Lower lobe of right lung (tissue), 2 donors: ENCODE measurements around the gene SPATA7. TPM values are rescaled to one million over a fixed set of nuclear protein-coding genes. Genes with fewer than 3 reads are reported as not detected.
"Not testable (repeated sequence)": the region's sequence is repeated elsewhere in the genome, so short reads cannot be mapped to it uniquely, and the experiment has no call there.

Experiments
- ATAC-seq, 2 donors: fragments of 200-7000 bp; cut with Tn5 transposase; one replicate each; pipeline ENCODE4 v1.9.1; 2020 to 2022; ENCODE audit warnings: mild to moderate bottlenecking in 2 of 2, moderate library complexity in 2 of 2
- DNase-seq: peaks from one replicate; pipeline ENCODE4 v3.0.0-alpha.2; 2020
- H3K27ac ChIP-seq: fragments of 200-600 bp; one replicate; pipeline ENCODE4 v1.8.0; 2022
- H3K27me3 ChIP-seq: fragments of 200-600 bp; one replicate; pipeline ENCODE4 v1.8.0; 2022; ENCODE audit warnings: low read depth
- H3K36me3 ChIP-seq: fragments of 200-600 bp; one replicate; pipeline ENCODE4 v1.8.0; 2022; ENCODE audit warnings: mild to moderate bottlenecking
- H3K4me1 ChIP-seq: fragments of 200-600 bp; one replicate; pipeline ENCODE4 v1.8.0; 2022
- H3K4me3 ChIP-seq: fragments of 200-600 bp; one replicate; pipeline ENCODE4 v1.8.0; 2022; ENCODE audit warnings: mild to moderate bottlenecking
- H3K9me3 ChIP-seq: fragments of 200-600 bp; one replicate; pipeline ENCODE4 v1.8.0; 2022
- CTCF ChIP-seq: fragments of 200-600 bp; IDR thresholded peaks from one replicate; pipeline ENCODE4 v1.8.0; 2022; ENCODE audit warnings: antibody characterized with exemption, mild to moderate bottlenecking
- intact Hi-C: fragments of 100-400 bp; cut with DNase I; formaldehyde crosslinking; loops from one replicate; pipeline ENCODE4 v1.11.0; 2022
- total RNA-seq: library from RNA; stranded (reverse); fragmentation: NEBNext Ultra II Directional; extraction: Animal tissue kit (Norgen Biotek cat#: 25700); gene quantifications from one replicate; pipeline ENCODE4 v1.2.1, GENCODE V29; 2021
- donor health status: DM: no; HTN: yes; CAD: no; lungs with severe emphysema.

SPATA7 gene
- total RNA-seq, 1 donor from 2014 or later: 12.4 TPM

DNA sequence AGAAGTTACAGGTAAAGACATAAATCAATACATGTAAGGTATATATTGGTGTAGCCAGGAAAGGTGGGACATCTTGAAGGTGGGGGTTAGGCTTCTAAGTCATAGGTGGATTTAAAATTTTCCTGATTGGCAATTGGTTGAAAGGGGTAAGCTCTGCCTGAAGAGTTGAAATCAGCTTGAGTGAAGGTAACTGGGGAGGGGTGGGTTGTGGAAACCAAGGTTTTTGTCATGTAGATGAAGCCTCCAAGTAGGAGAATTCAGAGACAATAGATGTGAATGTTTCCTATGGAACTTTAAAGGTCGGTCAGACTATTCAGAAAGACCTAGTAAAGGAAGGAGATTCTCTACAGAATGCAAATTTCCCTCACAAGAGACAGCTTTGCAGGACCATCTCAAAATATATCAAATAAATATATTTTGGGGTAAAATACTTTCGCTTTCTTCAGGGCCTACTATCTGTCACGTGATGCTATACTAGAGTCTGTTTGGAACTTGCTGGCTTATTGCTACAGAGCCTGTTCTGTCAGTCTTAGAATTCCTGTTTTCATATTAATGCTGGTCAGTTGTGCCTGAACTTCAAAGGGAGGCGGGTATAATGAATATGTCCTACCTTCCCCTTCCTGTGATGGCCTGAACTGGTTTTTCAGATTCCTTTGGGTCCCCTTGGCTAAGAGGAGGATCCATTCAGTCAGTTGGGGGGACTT lies 20.6 kb upstream of the SPATA7 start:
- H3K27me3 ChIP-seq: no peaks in the 10 kb centered on the region
- H3K4me1 ChIP-seq: no peaks in the 10 kb centered on the region
- H3K27ac ChIP-seq: no peak overlapping the region
- ATAC-seq (no peak), DNase-seq (no peak)
- TF ChIP-seq CTCF: no peak
- H3K4me3 ChIP-seq: no peak overlapping the region
- no peaks in the 10 kb centered on the region for H3K36me3 ChIP-seq
- H3K9me3 ChIP-seq: no peaks in the 10 kb centered on the region
- intact Hi-C loops: no loop called here

GRCh38 chr14:88369496-88369895 lies 16.0 kb upstream of the SPATA7 start:
- Histone ChIP-seq H3K9me3 (no peaks in the 10 kb centered on the region), H3K36me3 (no peaks in the 10 kb centered on the region), H3K4me1 (no peaks in the 10 kb centered on the region), H3K4me3 (no peak overlapping the region), H3K27me3 (no peaks in the 10 kb centered on the region), H3K27ac (no peak overlapping the region)
- ATAC-seq (no peak), DNase-seq (no peak)
- intact Hi-C loops: no loop called here
- TF ChIP-seq CTCF: no peak

- no peak for ATAC-seq
- Histone ChIP-seq H3K4me3 (no peak overlapping the region), H3K4me1 (peaks cover 4% of the 10 kb centered on the region), H3K27ac (no peak overlapping the region), H3K9me3 (peaks cover 6% of the 10 kb centered on the region), H3K36me3 (no peaks in the 10 kb centered on the region), H3K27me3 (no peaks in the 10 kb centered on the region)
- no peak for TF ChIP-seq CTCF
- intact Hi-C loops: no loop called here
- DNase-seq: no peak
These were observed 5.6 kb upstream of the SPATA7 start for GRCh38 chr14:88379706-88380343.

- DNase-seq (no peak), ATAC-seq (no peak)
- intact Hi-C loops: no loop called here
- no peaks in the 10 kb centered on the region for H3K36me3 ChIP-seq
- H3K9me3 ChIP-seq: peaks cover 2% of the 10 kb centered on the region
- H3K4me3 ChIP-seq: no peak overlapping the region
- no peak overlapping the region for H3K27ac ChIP-seq
- no peaks in the 10 kb centered on the region for H3K27me3 ChIP-seq
- peaks cover 4% of the 10 kb centered on the region for H3K4me1 ChIP-seq
- TF ChIP-seq CTCF: no peak
These were observed 5.1 kb upstream of the SPATA7 start for GRCh38 chr14:88380405-88380804.

- ATAC-seq, H3K4me3 ChIP-seq, H3K36me3 ChIP-seq, H3K9me3 ChIP-seq, DNase-seq, H3K27ac ChIP-seq, intact Hi-C loops, H3K27me3 ChIP-seq: not testable (repeated sequence)
- peaks cover 12% of the 10 kb centered on the region for H3K4me1 ChIP-seq
These were observed 3.8 kb upstream of the SPATA7 start for GRCh38 chr14:88381634-88382033.

DNA sequence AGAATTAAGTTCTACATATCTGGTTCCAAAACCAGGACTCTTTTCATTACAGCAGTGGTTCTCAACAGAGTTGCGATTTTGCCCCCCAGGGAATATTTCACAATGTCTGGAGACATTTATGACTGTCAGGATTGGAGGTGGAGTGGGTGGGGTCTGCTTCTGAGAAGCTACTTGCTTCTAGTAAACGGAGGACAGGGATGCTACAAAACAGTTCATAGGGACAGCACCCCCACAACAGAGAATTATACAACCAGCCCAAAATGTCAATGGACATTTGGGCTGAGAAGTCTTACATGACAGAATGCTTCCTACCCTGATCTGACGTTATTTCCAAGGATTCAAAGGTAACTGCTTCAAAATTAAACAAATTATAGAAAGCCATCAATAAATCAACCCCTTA lies 739 bp upstream of the SPATA7 start:
- intact Hi-C loops: no loop called here
- H3K27ac ChIP-seq: peak overlapping the region; percentile 85
- DNase-seq (no peak), ATAC-seq (peak in 1 of 2 donors; percentile 9)
- no peaks in the 10 kb centered on the region for H3K36me3 ChIP-seq
- H3K9me3 ChIP-seq: no peaks in the 10 kb centered on the region
- no peak for TF ChIP-seq CTCF
- H3K4me3 ChIP-seq: peak overlapping the region; percentile 90
- H3K27me3 ChIP-seq: no peaks in the 10 kb centered on the region
- H3K4me1 ChIP-seq: peaks cover 16% of the 10 kb centered on the region
